H1 (cell line): ENCODE measurements around the gene FANK1. TPM values are rescaled to one million over a fixed set of nuclear protein-coding genes. Genes with fewer than 3 reads are reported as not detected.

Experiments
- BRCA1 ChIP-seq: IDR thresholded peaks from 2 replicates; pipeline ENCODE4 v1.6.1; 2012; ENCODE audit warnings: low read depth, low read length, improper control_type of control experiment
- CREB1 ChIP-seq: IDR thresholded peaks from 2 replicates; pipeline ENCODE4 v1.6.1; 2012; ENCODE audit warnings: inconsistent platforms
- GABPA ChIP-seq: IDR thresholded peaks from 2 replicates; pipeline ENCODE4 v1.6.1; 2011; ENCODE audit warnings: mild to moderate bottlenecking, low read length, moderate library complexity, borderline replicate concordance; ENCODE audit not compliant: insufficient read depth
- PHF8 ChIP-seq: fragments of 200-600 bp; sonication (generic); conservative IDR thresholded peaks from 2 replicates; pipeline ENCODE4 v1.7.1; 2012; ENCODE audit warnings: low read depth, mild to moderate bottlenecking, inconsistent platforms, low read length, moderate library complexity
- POLR2AphosphoS5 ChIP-seq: IDR thresholded peaks from 2 replicates; pipeline ENCODE4 v1.6.1; 2011; ENCODE audit warnings: low read depth, low read length
- RBBP5 ChIP-seq: IDR thresholded peaks from 2 replicates; pipeline ENCODE4 v1.7.1; 2012; ENCODE audit warnings: low read depth, mild to moderate bottlenecking, inconsistent platforms, low read length, moderate library complexity, borderline replicate concordance
- SIN3A ChIP-seq, 2 experiments: IDR thresholded peaks in 1 of 2; conservative IDR thresholded peaks in 1 of 2; 2 replicates each; pipeline ENCODE4 v1.6.1; 2011 to 2012; ENCODE audit warnings: low read length in 2 of 2, improper control_type of control experiment in 1 of 2, low read depth in 1 of 2, mild to moderate bottlenecking in 1 of 2
- TAF7 ChIP-seq: optimal IDR thresholded peaks from 2 replicates; pipeline ENCODE3; 2011; ENCODE audit warnings: low read depth, mild to moderate bottlenecking, inconsistent platforms, low read length, moderate library complexity, borderline replicate concordance
- polyA plus RNA-seq, 7 experiments: library from polyadenylated mRNA; depleted of rRNA in 3 of 7; stranded (reverse) in 5 of 7; unstranded in 2 of 7; fragments of >200 nt in 5 of 7; fragments of 200-250 nt in 2 of 7; gene quantifications; 1 replicate in 5 of 7; 2 replicates in 1 of 7; 4 replicates in 1 of 7; pipeline versions ENCODE4 v1.2.1 to v1.2.3, GENCODE V29; 2011 to 2013; ENCODE audit warnings: missing spikeins in 2 of 7, mixed read lengths in 2 of 7
- total RNA-seq: library from RNA; stranded (reverse); fragmentation: NEBNext Ultra II Directional; extraction: Animal tissue kit (Norgen Biotek cat#: 25700); gene quantifications from 2 replicates; pipeline ENCODE4 v1.2.1, GENCODE V29; 2021
- TF ChIP-seq, protein P1 (sequence below): fragments of 300-600 bp; sonication (generic); IDR thresholded peaks from 2 replicates; pipeline ENCODE4 v1.7.1; 2012; ENCODE audit warnings: low read length, moderate library complexity, mild to moderate bottlenecking, inconsistent platforms; ENCODE audit not compliant: insufficient replicate concordance
- TF ChIP-seq, protein P2 (sequence below): IDR thresholded peaks from 2 replicates; pipeline ENCODE4 v1.6.1; 2012; ENCODE audit warnings: inconsistent platforms

The FANK1 gene
- total and polyA plus RNA-seq, 2 of the 8 experiments (the other 6 are each of a cell fraction or from before 2014, with no cell fraction given), result 1.2 TPM; not detected in 1

- TF ChIP-seq, protein P1, sequence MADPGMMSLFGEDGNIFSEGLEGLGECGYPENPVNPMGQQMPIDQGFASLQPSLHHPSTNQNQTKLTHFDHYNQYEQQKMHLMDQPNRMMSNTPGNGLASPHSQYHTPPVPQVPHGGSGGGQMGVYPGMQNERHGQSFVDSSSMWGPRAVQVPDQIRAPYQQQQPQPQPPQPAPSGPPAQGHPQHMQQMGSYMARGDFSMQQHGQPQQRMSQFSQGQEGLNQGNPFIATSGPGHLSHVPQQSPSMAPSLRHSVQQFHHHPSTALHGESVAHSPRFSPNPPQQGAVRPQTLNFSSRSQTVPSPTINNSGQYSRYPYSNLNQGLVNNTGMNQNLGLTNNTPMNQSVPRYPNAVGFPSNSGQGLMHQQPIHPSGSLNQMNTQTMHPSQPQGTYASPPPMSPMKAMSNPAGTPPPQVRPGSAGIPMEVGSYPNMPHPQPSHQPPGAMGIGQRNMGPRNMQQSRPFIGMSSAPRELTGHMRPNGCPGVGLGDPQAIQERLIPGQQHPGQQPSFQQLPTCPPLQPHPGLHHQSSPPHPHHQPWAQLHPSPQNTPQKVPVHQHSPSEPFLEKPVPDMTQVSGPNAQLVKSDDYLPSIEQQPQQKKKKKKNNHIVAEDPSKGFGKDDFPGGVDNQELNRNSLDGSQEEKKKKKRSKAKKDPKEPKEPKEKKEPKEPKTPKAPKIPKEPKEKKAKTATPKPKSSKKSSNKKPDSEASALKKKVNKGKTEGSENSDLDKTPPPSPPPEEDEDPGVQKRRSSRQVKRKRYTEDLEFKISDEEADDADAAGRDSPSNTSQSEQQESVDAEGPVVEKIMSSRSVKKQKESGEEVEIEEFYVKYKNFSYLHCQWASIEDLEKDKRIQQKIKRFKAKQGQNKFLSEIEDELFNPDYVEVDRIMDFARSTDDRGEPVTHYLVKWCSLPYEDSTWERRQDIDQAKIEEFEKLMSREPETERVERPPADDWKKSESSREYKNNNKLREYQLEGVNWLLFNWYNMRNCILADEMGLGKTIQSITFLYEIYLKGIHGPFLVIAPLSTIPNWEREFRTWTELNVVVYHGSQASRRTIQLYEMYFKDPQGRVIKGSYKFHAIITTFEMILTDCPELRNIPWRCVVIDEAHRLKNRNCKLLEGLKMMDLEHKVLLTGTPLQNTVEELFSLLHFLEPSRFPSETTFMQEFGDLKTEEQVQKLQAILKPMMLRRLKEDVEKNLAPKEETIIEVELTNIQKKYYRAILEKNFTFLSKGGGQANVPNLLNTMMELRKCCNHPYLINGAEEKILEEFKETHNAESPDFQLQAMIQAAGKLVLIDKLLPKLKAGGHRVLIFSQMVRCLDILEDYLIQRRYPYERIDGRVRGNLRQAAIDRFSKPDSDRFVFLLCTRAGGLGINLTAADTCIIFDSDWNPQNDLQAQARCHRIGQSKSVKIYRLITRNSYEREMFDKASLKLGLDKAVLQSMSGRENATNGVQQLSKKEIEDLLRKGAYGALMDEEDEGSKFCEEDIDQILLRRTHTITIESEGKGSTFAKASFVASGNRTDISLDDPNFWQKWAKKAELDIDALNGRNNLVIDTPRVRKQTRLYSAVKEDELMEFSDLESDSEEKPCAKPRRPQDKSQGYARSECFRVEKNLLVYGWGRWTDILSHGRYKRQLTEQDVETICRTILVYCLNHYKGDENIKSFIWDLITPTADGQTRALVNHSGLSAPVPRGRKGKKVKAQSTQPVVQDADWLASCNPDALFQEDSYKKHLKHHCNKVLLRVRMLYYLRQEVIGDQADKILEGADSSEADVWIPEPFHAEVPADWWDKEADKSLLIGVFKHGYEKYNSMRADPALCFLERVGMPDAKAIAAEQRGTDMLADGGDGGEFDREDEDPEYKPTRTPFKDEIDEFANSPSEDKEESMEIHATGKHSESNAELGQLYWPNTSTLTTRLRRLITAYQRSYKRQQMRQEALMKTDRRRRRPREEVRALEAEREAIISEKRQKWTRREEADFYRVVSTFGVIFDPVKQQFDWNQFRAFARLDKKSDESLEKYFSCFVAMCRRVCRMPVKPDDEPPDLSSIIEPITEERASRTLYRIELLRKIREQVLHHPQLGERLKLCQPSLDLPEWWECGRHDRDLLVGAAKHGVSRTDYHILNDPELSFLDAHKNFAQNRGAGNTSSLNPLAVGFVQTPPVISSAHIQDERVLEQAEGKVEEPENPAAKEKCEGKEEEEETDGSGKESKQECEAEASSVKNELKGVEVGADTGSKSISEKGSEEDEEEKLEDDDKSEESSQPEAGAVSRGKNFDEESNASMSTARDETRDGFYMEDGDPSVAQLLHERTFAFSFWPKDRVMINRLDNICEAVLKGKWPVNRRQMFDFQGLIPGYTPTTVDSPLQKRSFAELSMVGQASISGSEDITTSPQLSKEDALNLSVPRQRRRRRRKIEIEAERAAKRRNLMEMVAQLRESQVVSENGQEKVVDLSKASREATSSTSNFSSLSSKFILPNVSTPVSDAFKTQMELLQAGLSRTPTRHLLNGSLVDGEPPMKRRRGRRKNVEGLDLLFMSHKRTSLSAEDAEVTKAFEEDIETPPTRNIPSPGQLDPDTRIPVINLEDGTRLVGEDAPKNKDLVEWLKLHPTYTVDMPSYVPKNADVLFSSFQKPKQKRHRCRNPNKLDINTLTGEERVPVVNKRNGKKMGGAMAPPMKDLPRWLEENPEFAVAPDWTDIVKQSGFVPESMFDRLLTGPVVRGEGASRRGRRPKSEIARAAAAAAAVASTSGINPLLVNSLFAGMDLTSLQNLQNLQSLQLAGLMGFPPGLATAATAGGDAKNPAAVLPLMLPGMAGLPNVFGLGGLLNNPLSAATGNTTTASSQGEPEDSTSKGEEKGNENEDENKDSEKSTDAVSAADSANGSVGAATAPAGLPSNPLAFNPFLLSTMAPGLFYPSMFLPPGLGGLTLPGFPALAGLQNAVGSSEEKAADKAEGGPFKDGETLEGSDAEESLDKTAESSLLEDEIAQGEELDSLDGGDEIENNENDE, result no peak
- no peak for TF ChIP-seq GABPA
- TF ChIP-seq CREB1, result no peak
- TF ChIP-seq SIN3A (conservative IDR thresholded peaks at IDR 0.05 in 1 of 2, IDR thresholded peaks at IDR 0.05 in 1 of 2; ENCODE audit: low read depth in 1 of 2, low read length in 2 of 2), result no peak
- no peak for TF ChIP-seq POLR2AphosphoS5
- no peak for TF ChIP-seq TAF7
- TF ChIP-seq, protein P2, sequence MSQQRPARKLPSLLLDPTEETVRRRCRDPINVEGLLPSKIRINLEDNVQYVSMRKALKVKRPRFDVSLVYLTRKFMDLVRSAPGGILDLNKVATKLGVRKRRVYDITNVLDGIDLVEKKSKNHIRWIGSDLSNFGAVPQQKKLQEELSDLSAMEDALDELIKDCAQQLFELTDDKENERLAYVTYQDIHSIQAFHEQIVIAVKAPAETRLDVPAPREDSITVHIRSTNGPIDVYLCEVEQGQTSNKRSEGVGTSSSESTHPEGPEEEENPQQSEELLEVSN, result no peak
- TF ChIP-seq BRCA1, result no peak
- no peak for TF ChIP-seq RBBP5
- TF ChIP-seq PHF8, result no peak
Observed at GRCh38 chr10:126017961-126018560, 121.7 kb downstream of the FANK1 start (continued).
